SU-DHL-6 (cell line): Measurements from ENCODE around the gene IFITM1.

Experiments
- EZH2phosphoT487 ChIP-seq: fragments of 200-600 bp; sonication (generic), shearing (Covaris generic); conservative IDR thresholded peaks from 2 replicates; pipeline ENCODE4 v1.6.1; 2018; ENCODE audit warnings: mild to moderate bottlenecking, antibody characterized with exemption, low read length, moderate library complexity, mixed read lengths
- TF ChIP-seq, protein P1 (sequence below): fragments of 200-600 bp; sonication (generic); IDR thresholded peaks from one replicate; pipeline ENCODE4 v1.5.1; 2017; ENCODE audit warnings: antibody characterized with exemption, mild to moderate bottlenecking, low read length, moderate library complexity; ENCODE audit not compliant: insufficient read depth, poor library complexity, severe bottlenecking

DNA sequence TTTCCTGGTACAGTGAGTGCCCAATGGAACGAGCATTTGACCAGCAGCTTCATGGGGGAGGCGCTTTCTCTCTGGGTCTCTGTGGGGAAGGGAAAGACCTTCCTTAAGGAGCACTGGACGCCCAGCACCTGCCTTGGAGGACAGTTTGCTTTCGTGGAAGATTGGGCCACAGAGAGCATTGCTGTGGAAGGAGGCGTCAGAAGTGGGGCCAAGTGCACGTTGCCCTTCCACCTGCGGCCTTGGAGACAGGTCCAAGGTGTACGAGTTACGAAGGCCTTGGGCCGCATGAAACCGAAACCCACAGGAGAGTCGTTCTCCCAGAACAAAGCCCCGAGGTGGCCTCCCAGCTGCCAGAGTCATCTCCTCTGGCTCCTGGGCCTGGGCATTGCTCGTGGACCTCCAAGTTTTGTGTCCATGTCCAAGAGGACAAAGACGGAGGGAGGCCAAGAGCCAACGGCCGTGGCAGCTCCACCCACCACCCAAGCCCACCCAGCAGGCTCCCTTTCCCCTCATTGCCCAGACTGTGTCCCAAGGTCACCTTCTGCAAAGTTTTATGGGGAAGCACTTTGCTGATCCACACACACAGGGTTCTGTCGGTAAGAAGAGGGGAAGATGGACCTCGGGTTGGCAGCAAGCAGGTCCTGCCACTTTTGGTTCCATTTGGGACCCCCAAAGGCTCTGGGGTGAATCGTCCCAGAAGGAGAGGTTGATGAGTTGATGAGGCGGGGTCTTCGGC lies 41.5 kb upstream of the IFITM1 start:
- TF ChIP-seq, protein P1, sequence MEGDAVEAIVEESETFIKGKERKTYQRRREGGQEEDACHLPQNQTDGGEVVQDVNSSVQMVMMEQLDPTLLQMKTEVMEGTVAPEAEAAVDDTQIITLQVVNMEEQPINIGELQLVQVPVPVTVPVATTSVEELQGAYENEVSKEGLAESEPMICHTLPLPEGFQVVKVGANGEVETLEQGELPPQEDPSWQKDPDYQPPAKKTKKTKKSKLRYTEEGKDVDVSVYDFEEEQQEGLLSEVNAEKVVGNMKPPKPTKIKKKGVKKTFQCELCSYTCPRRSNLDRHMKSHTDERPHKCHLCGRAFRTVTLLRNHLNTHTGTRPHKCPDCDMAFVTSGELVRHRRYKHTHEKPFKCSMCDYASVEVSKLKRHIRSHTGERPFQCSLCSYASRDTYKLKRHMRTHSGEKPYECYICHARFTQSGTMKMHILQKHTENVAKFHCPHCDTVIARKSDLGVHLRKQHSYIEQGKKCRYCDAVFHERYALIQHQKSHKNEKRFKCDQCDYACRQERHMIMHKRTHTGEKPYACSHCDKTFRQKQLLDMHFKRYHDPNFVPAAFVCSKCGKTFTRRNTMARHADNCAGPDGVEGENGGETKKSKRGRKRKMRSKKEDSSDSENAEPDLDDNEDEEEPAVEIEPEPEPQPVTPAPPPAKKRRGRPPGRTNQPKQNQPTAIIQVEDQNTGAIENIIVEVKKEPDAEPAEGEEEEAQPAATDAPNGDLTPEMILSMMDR, result no peak
- TF ChIP-seq EZH2phosphoT487, result no peak
